HG02852 (cell line): Measurements from ENCODE around the gene PDYN.

ENCODE experiments used
- ATAC-seq: cut with Tn5 transposase; IDR thresholded peaks from one replicate; pipeline ENCODE4 v1.9.1; 2021; ENCODE audit warnings: mild to moderate bottlenecking, moderate library complexity; ENCODE audit not compliant: unreplicated experiment

The PDYN gene

GRCh38 chr20:1952737-1953530, 40.9 kb downstream of the PDYN start:
- ATAC-seq: no peak

- no peak for ATAC-seq
Observed at GRCh38 chr20:1951436-1952115, 42.3 kb downstream of the PDYN start.

DNA sequence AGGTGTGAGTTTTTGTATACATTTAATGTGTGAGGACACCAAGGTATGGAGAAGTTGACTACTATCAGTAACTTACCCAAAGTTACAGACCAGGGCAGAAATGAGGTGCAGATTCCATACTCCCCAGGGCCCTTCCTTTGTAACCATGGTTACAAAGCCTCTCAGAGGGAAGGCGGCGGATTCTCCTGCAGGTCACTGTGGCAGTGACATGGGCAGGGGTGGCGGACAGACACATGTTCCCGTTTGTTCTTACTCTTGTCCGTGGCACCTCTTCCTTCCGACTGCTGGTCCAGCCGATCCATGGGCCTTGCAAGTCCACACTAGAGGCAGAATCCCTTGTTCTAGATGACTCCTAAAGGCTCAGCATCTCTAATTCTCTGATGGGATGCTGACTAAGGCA, 43.0 kb downstream of the PDYN start:
- no peak for ATAC-seq

- no peak for ATAC-seq
Observed at GRCh38 chr20:1949347-1950100, 44.3 kb downstream of the PDYN start.

GRCh38 chr20:1947535-1947846, 46.4 kb downstream of the PDYN start:
- no peak for ATAC-seq

GRCh38 chr20:1946762-1947534, 46.9 kb downstream of the PDYN start:
- ATAC-seq: no peak

DNA sequence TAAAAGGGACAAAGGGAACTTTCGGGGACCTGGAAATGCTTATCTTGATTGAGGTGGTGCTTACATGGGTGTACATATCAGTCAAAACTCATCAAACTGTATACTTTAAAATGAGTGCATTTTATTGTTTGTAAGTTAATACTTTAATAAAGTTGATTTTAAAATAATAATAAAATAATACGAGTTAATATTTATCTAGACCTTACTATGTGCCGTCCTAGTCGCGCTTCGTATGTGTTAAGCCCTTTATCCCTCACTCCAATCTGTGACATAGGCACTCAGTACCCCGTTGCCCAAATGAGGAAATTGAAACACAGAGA, 47.5 kb downstream of the PDYN start:
- no peak for ATAC-seq

GRCh38 chr20:1945660-1946059, 48.2 kb downstream of the PDYN start:
- no peak for ATAC-seq

DNA sequence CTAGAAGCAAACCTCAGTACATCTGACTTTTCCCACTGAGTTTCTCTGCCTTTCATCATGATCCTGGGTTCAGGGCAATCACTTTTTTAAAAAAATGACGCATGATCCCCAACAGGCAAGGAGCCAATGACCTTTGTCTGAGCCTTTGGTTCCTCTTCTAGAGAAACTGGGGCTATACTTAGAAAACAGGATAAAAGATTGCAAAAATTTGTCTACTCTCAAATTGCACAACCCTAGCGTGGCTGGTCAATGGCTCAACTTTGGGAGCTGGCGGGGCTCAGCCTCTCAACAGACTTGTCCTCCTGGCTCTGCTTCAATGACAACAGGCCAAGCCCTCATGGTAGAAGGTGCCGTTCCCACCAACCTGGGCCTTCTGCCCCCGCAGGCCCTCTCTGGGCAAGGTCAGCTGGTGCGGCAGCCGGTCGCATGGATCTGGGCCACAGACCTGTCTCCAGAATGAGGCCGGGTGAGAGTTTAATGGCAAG, 48.7 kb downstream of the PDYN start:
- ATAC-seq: no peak

DNA sequence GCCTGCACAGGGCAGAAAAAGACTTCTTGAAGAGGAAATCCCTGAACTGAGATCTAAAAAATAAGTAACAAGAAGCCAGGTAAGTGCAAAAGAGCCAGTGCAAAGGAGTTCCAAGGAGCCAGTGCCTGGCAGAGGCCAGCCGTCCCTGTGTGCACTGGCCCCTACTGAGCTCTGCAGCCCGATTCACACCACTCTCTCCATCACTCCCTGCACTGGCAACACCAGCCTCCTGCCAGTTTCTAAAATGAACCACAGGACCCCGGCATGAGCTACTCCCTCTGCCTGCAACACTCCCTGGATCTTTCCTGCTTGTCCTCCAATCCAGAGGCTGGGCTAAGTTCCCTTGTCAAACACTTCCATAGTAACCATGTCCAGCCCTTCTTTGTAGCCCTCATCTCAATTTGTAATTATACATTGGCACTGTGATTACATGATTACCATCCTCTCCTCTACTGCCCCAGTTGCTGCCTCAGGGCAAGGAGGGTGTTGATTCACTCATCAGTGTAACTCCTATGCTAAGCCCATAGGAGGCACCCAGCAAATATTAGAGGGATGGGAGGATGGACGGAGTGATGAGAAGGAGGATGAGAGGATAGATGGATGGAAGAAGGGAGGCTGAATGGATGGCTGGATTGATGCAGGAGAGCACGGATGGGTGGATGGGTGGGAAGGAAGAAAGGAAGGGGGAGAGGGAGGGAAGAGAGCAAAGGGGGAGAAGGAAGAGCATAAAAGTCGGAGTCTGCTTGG, 49.3 kb downstream of the PDYN start:
- ATAC-seq: no peak

DNA sequence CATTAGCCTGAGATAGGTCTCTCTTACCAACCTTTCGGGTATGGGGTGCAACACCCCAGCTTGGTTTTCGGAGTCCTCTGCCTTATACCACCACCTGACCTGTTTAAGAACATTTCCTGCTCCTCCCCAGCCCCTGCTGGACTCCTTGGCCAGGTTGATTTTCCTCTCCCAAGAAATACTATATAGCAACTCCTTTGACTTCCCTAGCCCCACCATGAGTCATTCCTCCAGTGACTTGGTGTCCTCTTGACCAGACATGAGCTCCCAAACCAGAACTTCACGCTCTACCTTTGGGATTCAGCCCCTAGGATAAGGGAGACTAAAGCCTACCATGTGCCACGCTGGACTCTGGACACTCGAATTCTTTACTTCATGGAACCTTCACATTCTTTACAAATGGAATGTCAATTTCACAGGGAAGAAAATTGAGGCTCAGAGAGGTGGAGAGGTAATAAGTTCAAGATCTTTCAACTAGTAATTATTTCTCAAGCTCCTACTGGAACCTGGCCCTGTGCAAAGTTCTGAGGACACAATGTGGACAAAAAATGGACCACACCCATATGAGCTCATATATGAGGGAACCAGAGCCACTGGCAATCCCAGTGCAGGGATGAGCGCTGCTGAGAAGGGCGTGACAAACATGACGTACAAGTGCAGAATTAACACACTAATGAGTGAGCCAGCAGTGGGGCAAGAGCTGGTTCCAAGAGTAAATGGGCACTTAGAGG, 50.4 kb downstream of the PDYN start:
- ATAC-seq: no peak

DNA sequence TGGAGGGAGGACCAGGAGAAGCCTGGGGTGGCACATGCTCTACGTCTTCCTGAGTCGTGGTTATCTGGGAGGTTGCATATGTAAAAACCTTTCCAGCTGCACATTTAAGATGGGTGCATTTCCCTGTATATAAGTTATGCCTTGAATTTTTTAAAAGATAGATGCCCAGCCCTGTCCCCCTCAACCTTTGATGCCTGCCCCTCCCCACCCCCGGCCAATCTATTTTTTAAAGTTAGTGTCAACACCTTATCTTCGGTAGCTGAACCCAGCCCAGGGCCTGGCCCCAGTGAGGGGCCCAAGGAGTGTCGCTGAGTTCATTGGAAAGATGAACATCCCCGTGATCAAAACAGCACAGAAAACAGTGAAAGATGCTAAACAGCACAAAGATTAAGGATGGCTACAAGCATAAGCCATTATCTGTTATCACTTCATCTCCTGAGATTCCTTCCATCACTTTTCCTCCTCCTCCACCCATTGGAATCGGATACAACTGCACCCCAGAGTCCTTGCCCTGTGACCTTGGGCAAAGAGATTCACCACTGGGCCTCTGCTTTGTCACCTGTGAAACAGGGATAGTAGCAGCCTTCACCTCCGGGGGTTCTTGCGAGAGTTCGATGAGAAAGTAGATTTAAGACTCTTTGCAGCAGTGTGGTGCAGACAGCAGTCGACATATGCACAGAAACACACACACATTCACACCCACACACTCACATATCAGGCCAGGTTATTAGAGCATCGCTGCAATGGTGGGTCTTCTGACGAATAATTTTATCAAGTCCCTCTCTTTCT, 51.2 kb downstream of the PDYN start:
- no peak for ATAC-seq

GRCh38 chr20:1942061-1942460, 51.8 kb downstream of the PDYN start:
- ATAC-seq: no peak

- ATAC-seq: no peak
Observed at GRCh38 chr20:1941226-1941625, 52.6 kb downstream of the PDYN start.

DNA sequence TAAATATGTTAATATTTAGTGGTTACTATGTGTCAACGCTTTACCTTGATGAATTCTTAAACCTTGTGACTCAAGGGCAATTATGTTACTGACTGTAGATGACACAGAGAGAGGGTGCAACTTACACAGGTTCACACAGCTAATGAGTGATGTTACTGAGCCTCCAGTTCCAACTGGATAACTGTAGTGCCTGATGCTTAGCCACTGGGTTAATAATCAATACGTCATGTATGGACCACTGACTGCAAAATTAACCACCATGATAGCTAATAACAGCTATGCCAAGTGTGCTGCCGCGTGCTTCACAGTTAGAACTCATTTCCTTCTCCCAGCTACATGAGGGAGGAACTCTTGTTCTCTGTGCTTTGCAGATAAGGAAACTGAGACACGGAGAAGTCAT, 53.3 kb downstream of the PDYN start:
- no peak for ATAC-seq

DNA sequence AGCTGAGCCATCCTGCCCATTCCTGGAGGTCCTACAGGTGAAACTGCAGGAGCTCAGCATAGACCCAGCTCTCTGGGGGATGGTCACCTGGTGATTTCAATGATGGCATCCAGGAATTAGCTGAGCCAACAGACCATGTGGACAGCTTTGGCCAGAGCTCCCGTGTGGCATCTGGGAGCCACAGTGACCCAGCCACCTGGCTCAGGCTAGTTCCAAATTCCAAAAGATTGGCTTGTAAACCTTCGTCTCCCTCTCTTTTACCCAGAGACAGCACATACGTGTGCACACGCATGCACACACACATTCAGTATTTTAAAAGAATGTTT, 54.6 kb downstream of the PDYN start:
- no peak for ATAC-seq

GRCh38 chr20:1938464-1939269, 55.2 kb downstream of the PDYN start:
- ATAC-seq: no peak

GRCh38 chr20:1937316-1937976, 56.4 kb downstream of the PDYN start:
- no peak for ATAC-seq
